ENCODE results near the gene ZBTB3.

The ZBTB3 gene

DNA sequence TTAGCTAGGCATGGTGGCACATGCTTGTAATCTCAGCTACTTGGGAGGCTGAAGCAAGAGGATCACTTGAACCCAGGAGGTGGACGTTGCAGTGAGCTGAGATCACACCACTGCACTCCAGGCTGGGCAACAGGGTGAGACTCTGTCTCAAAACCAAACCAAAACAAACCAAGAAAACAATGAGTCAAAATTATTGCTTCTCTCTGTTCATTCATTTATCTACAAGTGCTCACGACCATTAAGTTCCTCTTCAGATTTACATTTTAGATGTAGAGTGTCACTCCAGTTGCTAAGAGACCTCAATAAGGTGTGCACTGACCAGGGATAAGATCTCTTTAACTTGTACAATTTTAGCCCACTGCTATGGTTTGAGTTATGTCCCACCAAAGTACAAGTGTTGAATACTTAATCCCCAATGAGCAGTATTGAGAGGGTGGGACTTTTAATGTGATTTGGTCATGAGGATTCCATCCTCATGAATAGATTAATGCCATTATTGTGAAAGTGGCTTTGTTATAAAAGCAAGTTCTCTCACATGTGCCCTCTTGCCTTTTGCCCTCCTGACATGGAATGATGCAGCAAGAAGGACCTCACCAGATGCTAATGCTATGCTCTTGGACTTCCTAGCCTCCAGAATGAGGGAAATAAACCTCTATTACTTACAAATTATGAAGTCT is 34.5 kb downstream of the ZBTB3 start:
- peak overlapping the region; percentile 38 for H3K27ac ChIP-seq
- TF ChIP-seq, protein P1, sequence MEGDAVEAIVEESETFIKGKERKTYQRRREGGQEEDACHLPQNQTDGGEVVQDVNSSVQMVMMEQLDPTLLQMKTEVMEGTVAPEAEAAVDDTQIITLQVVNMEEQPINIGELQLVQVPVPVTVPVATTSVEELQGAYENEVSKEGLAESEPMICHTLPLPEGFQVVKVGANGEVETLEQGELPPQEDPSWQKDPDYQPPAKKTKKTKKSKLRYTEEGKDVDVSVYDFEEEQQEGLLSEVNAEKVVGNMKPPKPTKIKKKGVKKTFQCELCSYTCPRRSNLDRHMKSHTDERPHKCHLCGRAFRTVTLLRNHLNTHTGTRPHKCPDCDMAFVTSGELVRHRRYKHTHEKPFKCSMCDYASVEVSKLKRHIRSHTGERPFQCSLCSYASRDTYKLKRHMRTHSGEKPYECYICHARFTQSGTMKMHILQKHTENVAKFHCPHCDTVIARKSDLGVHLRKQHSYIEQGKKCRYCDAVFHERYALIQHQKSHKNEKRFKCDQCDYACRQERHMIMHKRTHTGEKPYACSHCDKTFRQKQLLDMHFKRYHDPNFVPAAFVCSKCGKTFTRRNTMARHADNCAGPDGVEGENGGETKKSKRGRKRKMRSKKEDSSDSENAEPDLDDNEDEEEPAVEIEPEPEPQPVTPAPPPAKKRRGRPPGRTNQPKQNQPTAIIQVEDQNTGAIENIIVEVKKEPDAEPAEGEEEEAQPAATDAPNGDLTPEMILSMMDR (conservative IDR thresholded peaks at IDR 0.05): no peak

DNA sequence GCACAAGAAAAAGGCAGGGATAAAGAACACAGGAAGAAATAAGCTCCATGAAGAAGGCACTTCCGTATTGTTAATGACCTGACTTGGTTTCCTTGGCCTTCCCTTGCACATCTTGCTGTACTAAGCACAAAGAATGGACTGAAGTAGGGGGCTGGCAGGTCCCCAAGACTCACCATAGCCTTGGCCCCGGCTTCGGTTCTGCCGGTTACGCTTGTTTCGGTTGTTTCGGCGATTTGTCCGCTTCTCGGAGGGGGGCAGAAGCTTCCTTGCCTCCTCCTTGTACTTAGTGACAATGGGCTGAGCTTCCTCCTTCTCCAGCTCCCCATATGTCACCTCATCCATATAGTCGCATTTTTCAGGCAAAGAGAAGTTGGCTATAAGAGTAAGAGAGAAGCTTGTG is 37.1 kb downstream of the ZBTB3 start:
- H3K27ac ChIP-seq: 0 out of 2 replicates have a peak overlapping the region, but pooled peaks have one; percentile 15
- TF ChIP-seq, protein P1 (conservative IDR thresholded peaks at IDR 0.05): no peak

DNA sequence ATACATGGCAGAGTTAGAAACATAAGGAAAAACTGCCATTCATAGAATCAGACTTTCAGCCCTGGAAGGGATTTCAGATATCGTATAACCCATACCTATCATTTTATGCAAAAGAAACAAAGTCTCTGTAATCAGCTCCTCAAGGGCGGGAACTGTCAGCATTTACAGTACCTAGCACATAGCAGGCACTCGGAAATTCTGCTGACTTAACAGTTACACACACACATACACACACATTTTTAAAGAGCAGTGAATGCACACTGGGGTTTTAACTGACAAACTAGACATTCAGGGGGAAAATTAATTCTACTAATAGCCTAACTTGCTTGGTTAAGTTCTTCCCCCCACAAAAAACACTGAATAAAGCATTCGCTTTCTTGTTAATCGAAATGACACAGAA is 37.8 kb downstream of the ZBTB3 start:
- TF ChIP-seq, protein P1 (conservative IDR thresholded peaks at IDR 0.05): no peak
- 0 out of 2 replicates have a peak overlapping the region, but pooled peaks have one; percentile 15 for H3K27ac ChIP-seq

DNA sequence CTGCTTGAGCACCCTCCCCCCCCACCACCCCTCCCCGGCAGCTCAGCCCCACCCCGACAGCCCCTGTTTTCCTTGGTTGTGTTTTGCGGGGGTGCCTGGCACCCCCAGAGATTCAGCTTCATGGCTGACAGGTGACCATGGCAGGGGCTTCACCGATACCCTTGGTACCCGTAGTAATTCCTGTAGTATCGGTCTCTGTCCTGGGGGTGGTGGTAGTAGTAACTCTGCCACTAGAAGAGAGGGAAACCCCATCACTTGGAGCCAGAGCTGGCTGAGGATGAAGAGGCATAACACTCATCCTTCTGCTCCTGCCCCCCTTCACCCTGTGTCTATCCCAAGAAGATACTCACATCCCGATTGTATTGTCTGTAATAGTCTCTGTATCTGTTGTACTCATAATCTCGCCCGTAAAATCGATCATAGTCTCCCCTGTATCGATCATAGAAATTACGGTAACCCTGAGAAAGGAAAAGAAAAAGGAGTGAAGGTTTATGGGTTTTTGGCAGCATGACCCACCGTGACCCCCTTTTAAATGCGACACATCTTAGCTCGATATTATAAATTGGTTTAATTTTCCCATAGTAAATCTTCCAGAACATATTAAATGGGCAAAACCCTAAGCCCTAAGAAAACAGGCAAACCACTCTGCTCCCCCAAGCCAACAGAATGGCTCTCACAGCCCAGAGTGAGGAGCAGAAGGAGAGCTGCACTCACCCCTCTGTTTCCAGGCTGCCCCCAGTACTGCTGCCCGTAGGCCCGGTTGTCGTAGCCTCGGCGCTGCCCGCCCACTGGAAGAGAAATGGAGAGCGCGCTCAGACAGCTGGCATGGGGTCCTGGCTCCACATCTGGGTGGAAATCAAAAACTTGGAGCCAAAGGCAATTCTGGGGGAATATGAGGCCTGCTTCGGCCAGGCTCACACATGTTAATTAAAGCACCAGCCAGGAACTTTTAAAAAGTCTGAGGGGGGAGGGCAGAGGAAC is 38.5 kb downstream of the ZBTB3 start:
- H3K27ac ChIP-seq: no peak overlapping the region
- TF ChIP-seq, protein P1 (conservative IDR thresholded peaks at IDR 0.05): no peak

DNA sequence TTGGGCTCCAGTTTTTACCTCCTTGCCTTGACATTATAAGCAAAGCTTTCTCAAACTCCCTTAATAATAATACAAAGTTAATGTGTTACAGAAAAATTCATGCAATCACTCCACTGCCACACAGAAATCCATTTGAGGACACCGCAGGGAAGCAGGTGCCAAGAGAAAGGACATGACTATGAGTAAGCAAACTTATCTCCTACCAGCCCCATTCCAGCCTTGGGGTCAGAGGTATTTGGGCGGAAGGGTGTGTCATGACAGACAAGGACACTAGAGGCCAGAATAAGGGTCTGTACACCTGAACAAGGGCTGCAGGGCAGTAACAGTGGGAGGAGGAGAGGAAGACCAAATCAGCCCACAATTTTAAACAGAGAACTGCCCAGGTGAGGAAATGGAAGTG is 40.6 kb downstream of the ZBTB3 start:
- TF ChIP-seq, protein P1 (conservative IDR thresholded peaks at IDR 0.05): no peak
- 0 out of 2 replicates have a peak overlapping the region, but pooled peaks have one; percentile 5 for H3K27ac ChIP-seq

DNA sequence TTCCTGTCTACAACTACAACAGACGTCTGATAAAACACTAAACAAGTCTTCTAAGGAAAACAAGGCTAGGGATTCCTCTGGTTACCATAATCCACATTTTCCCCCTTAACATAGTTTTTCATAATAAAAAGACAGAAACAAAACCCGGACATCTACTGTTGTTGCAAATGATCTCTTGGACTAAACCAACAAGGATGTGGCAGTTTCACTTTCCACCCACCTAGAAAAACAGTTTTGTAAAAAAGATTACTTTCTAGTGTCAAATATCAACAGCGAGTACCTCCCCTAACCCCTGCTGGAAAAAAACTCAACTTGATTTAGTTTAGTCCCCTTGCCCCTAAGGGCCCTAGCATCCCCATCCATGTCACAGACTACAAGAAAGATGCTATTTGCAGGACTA is 41.1 kb downstream of the ZBTB3 start:
- TF ChIP-seq, protein P1 (conservative IDR thresholded peaks at IDR 0.05): no peak
- H3K27ac ChIP-seq: 0 out of 2 replicates have a peak overlapping the region, but pooled peaks have one; percentile 5

DNA sequence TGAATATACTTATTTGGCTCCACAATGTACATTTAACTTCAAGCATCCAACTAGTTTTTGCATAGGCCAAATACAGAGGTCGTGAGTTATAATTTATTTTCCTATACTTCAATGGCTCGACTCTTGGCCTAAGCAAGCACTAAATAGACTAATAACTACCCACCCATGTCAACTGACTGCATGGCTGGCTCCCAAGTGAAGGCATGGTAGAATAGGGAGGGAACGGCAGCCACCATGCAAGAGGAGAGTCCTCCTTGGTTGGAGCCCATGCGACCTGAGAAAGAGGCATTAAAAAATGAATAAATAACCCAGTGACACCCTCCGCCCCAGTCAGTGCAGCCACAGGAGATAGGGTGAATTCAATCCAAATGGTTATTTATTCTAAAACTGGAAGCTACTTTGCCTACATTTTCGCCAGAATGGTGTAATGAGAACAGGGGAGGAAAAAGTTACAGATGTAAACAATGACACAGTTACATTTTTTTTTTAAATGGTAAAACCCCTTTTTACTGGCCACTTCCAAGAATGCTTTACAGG is 41.6 kb downstream of the ZBTB3 start:
- H3K27ac ChIP-seq: 0 out of 2 replicates have a peak overlapping the region, but pooled peaks have one; percentile 5
- TF ChIP-seq, protein P1 (conservative IDR thresholded peaks at IDR 0.05): no peak
